ENCODE data around the gene SFMBT2. TPM values are rescaled to one million over a fixed set of nuclear protein-coding genes. Genes with fewer than 3 reads are reported as not detected.

Gene SFMBT2
- total RNA-seq, 1 experiment from 2014 or later, result 7.4 TPM

DNA sequence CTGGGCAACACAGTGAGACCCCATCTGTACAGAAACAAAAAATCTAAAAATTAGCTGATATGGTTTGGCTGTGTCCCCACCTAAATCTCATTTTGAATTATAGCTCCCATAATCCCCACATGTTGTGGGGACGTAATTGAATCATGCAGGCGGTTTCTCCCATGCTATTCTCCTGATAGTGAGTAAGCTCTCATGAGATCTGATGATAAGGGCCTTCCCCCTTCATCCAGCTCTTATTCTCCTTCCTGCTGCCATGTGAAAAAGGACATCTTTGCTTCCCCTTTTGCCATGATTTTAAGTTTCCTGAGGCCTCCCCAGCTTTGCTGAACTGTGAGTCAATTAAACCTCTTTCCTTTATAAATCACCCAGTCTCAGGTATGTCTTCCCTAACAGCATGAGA is 136.5 kb downstream of the SFMBT2 start:
- Mint-ChIP-seq H3K4me3 (ENCODE audit: unreplicated experiment) (no peak overlapping the region), H3K27ac (ENCODE audit: low read depth, unreplicated experiment) (no peak overlapping the region), H3K36me3 (ENCODE audit: insufficient read depth, unreplicated experiment) (peaks cover 25% of the 10 kb centered on the region), H3K27me3 (ENCODE audit: insufficient read depth, unreplicated experiment) (no peaks in the 10 kb centered on the region), H3K9me3 (ENCODE audit: unreplicated experiment) (no peaks in the 10 kb centered on the region), H3K4me1 (ENCODE audit: insufficient read depth, unreplicated experiment) (peaks cover 5% of the 10 kb centered on the region)
- CTCF ChIA-PET, result no interaction called here
- intact Hi-C loops (cut with micrococcal nuclease), result no loop called here
- BruUV-seq (replicated peaks), result no TSS peak
- POLR2A ChIA-PET, result no interaction called here
- TF ChIP-seq, protein P1, sequence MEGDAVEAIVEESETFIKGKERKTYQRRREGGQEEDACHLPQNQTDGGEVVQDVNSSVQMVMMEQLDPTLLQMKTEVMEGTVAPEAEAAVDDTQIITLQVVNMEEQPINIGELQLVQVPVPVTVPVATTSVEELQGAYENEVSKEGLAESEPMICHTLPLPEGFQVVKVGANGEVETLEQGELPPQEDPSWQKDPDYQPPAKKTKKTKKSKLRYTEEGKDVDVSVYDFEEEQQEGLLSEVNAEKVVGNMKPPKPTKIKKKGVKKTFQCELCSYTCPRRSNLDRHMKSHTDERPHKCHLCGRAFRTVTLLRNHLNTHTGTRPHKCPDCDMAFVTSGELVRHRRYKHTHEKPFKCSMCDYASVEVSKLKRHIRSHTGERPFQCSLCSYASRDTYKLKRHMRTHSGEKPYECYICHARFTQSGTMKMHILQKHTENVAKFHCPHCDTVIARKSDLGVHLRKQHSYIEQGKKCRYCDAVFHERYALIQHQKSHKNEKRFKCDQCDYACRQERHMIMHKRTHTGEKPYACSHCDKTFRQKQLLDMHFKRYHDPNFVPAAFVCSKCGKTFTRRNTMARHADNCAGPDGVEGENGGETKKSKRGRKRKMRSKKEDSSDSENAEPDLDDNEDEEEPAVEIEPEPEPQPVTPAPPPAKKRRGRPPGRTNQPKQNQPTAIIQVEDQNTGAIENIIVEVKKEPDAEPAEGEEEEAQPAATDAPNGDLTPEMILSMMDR (IDR thresholded peaks at IDR 0.05; ENCODE audit: unreplicated experiment), result no peak
- DNase-seq (ENCODE audit: unreplicated experiment), result no peak

DNA sequence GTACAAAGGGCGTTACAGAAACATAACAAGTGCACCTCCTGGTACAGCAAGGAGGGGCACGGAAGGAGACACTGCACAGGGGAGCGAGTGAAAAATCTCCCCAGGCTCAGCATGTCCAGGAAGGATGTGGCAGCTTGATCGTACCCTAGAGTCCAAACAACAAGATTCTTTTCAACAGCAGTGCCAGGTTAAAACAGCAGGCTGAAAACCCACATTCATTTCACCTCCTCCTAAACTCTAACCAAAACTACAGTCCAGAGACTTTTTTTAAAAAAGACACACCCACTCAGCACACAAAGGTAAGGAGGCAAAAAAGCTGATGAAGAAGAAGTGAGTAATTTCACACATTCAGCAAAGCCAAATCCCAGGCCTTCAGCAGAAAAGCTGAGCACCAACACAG is 138.8 kb downstream of the SFMBT2 start:
- CTCF ChIA-PET, result interaction anchor here (1.0 kb wide), 1 partner anchor 13 kb away, joined by 3 read pairs; no protein-coding TSS in a partner anchor
- peaks cover 7% of the 10 kb centered on the region for H3K4me1 Mint-ChIP-seq (ENCODE audit: insufficient read depth, unreplicated experiment)

DNA sequence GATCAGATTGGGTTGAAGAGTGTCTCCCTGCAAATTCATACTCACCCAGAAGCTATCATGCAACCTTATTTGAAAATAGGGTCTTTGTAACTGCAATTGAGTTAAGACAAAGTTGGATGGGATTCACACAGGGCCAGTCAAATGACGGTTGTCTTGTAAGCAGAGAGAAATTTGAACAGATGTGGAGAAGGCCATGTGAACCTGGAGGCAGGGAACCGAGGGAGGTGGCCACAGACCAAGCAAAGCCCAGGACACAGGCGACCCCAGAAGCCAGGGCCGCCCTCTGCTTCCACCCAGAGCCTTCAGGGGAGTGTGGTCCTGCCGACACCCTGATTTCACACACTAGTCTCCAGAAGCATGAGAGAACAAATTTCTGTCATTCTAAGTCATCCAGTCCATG is 140.8 kb downstream of the SFMBT2 start:
- Mint-ChIP-seq H3K27me3 (ENCODE audit: insufficient read depth, unreplicated experiment) (no peaks in the 10 kb centered on the region), H3K36me3 (ENCODE audit: insufficient read depth, unreplicated experiment) (peaks cover 15% of the 10 kb centered on the region), H3K4me1 (ENCODE audit: insufficient read depth, unreplicated experiment) (peaks cover 12% of the 10 kb centered on the region), H3K4me3 (ENCODE audit: unreplicated experiment) (no peak overlapping the region), H3K9me3 (ENCODE audit: unreplicated experiment) (no peaks in the 10 kb centered on the region), H3K27ac (ENCODE audit: low read depth, unreplicated experiment) (no peak overlapping the region)
- no TSS peak for BruUV-seq (replicated peaks)
- CTCF ChIA-PET, result interaction anchor here (0.5 kb wide), 1 partner anchor 124 kb away, joined by 5 read pairs; no protein-coding TSS in a partner anchor
- POLR2A ChIA-PET, result interaction anchor here (1.0 to 1.3 kb wide), 2 partner anchors 8 to 548 kb away, joined by 3 to 4 read pairs; no protein-coding TSS in a partner anchor
- intact Hi-C loops (cut with micrococcal nuclease), result loop anchor here (10.0 kb wide), 1 partner anchor 545 kb away; no protein-coding TSS in a partner anchor
- DNase-seq (ENCODE audit: unreplicated experiment), result no peak
- TF ChIP-seq, protein P1 (IDR thresholded peaks at IDR 0.05; ENCODE audit: unreplicated experiment), result no peak

More for the DNA sequence above, 138.8 kb downstream of the SFMBT2 start:
- TF ChIP-seq, protein P1 (IDR thresholded peaks at IDR 0.05; ENCODE audit: unreplicated experiment), result no peak
- BruUV-seq (replicated peaks), result no TSS peak
- Mint-ChIP-seq H3K27ac (ENCODE audit: low read depth, unreplicated experiment) (no peak overlapping the region), H3K27me3 (ENCODE audit: insufficient read depth, unreplicated experiment) (no peaks in the 10 kb centered on the region), H3K4me3 (ENCODE audit: unreplicated experiment) (no peak overlapping the region), H3K9me3 (ENCODE audit: unreplicated experiment) (no peaks in the 10 kb centered on the region), H3K36me3 (ENCODE audit: insufficient read depth, unreplicated experiment) (peaks cover 20% of the 10 kb centered on the region)
- POLR2A ChIA-PET, result interaction anchor here (0.6 to 1.5 kb wide), 2 partner anchors 30 to 795 kb away, joined by 5 to 7 read pairs; no protein-coding TSS in a partner anchor
- intact Hi-C loops (cut with micrococcal nuclease), result no loop called here
- DNase-seq (ENCODE audit: unreplicated experiment), result no peak

DNA sequence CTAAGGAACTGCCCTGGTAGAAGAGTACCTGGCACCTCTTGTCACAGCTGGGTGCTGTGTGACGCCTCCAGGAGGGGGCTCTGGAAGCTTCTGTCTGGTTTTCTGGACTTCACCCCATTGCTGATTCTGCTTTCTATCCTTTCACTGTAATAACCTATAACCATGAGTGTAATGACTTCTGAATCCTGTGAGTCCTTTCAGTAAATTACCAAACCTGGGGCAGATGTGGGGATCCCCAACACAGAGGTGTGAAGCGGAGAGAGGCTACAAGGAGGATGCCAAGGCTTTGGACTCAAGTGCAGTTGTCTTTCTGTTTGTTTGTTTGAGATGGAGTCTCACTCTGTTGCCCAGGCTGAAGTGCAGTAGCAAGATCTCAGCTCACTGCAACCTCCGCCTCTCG is 143.7 kb downstream of the SFMBT2 start:
- no peak for DNase-seq (ENCODE audit: unreplicated experiment)
- Mint-ChIP-seq H3K9me3 (ENCODE audit: unreplicated experiment) (no peaks in the 10 kb centered on the region), H3K36me3 (ENCODE audit: insufficient read depth, unreplicated experiment) (peaks cover 3% of the 10 kb centered on the region), H3K27me3 (ENCODE audit: insufficient read depth, unreplicated experiment) (no peaks in the 10 kb centered on the region), H3K4me3 (ENCODE audit: unreplicated experiment) (no peak overlapping the region), H3K27ac (ENCODE audit: low read depth, unreplicated experiment) (no peak overlapping the region), H3K4me1 (ENCODE audit: insufficient read depth, unreplicated experiment) (peaks cover 23% of the 10 kb centered on the region)
- POLR2A ChIA-PET, result interaction anchor here (0.7 kb wide), 1 partner anchor 73 kb away, joined by 3 read pairs; no protein-coding TSS in a partner anchor
- intact Hi-C loops (cut with micrococcal nuclease), result loop anchor here (10.0 kb wide), 1 partner anchor 542 kb away; no protein-coding TSS in a partner anchor
- TF ChIP-seq, protein P1 (IDR thresholded peaks at IDR 0.05; ENCODE audit: unreplicated experiment), result no peak
- CTCF ChIA-PET, result interaction anchor here (0.6 kb wide), 1 partner anchor 33 kb away, joined by 3 read pairs; no protein-coding TSS in a partner anchor
- BruUV-seq (replicated peaks), result no TSS peak
